Chondrocyte (in vitro differentiated cells): Measurements from ENCODE around the gene SEMA4D. TPM values are rescaled to one million over a fixed set of nuclear protein-coding genes. Genes with fewer than 3 reads are reported as not detected.

ENCODE experiments used
- DNase-seq: peaks from one replicate; pipeline ENCODE4 v3.0.0; 2021; ENCODE audit warnings: mixed read lengths, low spot score
- H3K27ac Mint-ChIP-seq: one replicate; pipeline ENCODE4 v1.8.0; 2021; ENCODE audit warnings: mild to moderate bottlenecking, moderate library complexity, mixed read lengths; ENCODE audit not compliant: unreplicated experiment
- H3K27me3 Mint-ChIP-seq: 2 replicates; pipeline ENCODE4 v1.8.0; 2021; ENCODE audit warnings: low read depth, mixed read lengths
- H3K36me3 Mint-ChIP-seq: 2 replicates; pipeline ENCODE4 v1.8.0; 2021; ENCODE audit warnings: low read depth, mixed read lengths
- H3K4me1 Mint-ChIP-seq: 2 replicates; pipeline ENCODE4 v1.8.0; 2021; ENCODE audit warnings: low read depth, mild to moderate bottlenecking, mixed read lengths
- H3K4me3 Mint-ChIP-seq: one replicate; pipeline ENCODE4 v1.8.0; 2021; ENCODE audit warnings: mild to moderate bottlenecking, moderate library complexity, mixed read lengths; ENCODE audit not compliant: unreplicated experiment
- H3K9me3 Mint-ChIP-seq: 2 replicates; pipeline ENCODE4 v1.8.0; 2021; ENCODE audit warnings: low read depth, mixed read lengths
- CTCF ChIP-seq: fragments of 200-600 bp; sonication (generic); IDR thresholded peaks from 2 replicates; pipeline ENCODE4 v1.5.0; 2021; ENCODE audit warnings: antibody characterized with exemption, mild to moderate bottlenecking, moderate library complexity
- total RNA-seq: library from RNA; stranded (reverse); gene quantifications from 3 replicates; pipeline ENCODE4 v1.2.1, GENCODE V29; 2021

The SEMA4D gene
- total RNA-seq, 1 donor from 2014 or later, result 3.8 TPM

GRCh38 chr9:89497257-89497963, 503 bp downstream of the SEMA4D start:
- Mint-ChIP-seq H3K27me3 (peaks cover 10% of the 10 kb centered on the region), H3K4me1 (peaks cover 9% of the 10 kb centered on the region), H3K36me3 (no peaks in the 10 kb centered on the region), H3K27ac (no peak overlapping the region), H3K9me3 (no peaks in the 10 kb centered on the region), H3K4me3 (peak overlapping the region; percentile 54)
- DNase-seq, result peak; percentile 83
- no peak for TF ChIP-seq CTCF

- peaks cover 9% of the 10 kb centered on the region for H3K4me1 Mint-ChIP-seq
- peaks cover 3% of the 10 kb centered on the region for H3K36me3 Mint-ChIP-seq
- H3K9me3 Mint-ChIP-seq, result no peaks in the 10 kb centered on the region
- no peak for TF ChIP-seq CTCF
- no peak for DNase-seq
- H3K27me3 Mint-ChIP-seq, result peaks cover 9% of the 10 kb centered on the region
- H3K4me3 Mint-ChIP-seq, result peak overlapping the region; percentile 54
- H3K27ac Mint-ChIP-seq, result no peak overlapping the region
Observed at GRCh38 chr9:89496645-89497256, 1.2 kb downstream of the SEMA4D start.

GRCh38 chr9:89495824-89496560, 1.9 kb downstream of the SEMA4D start:
- Mint-ChIP-seq H3K27me3 (peaks cover 5% of the 10 kb centered on the region), H3K9me3 (no peaks in the 10 kb centered on the region), H3K36me3 (peaks cover 3% of the 10 kb centered on the region), H3K27ac (no peak overlapping the region), H3K4me1 (peaks cover 9% of the 10 kb centered on the region), H3K4me3 (no peak overlapping the region)
- TF ChIP-seq CTCF, result no peak
- no peak for DNase-seq

- Mint-ChIP-seq H3K36me3 (peaks cover 3% of the 10 kb centered on the region), H3K27ac (no peak overlapping the region), H3K9me3 (no peaks in the 10 kb centered on the region), H3K27me3 (peaks cover 3% of the 10 kb centered on the region), H3K4me1 (peaks cover 9% of the 10 kb centered on the region), H3K4me3 (no peak overlapping the region)
- no peak for DNase-seq
- no peak for TF ChIP-seq CTCF
Observed at GRCh38 chr9:89494199-89494598, 3.7 kb downstream of the SEMA4D start.

GRCh38 chr9:89493671-89494070, 4.2 kb downstream of the SEMA4D start:
- DNase-seq, result no peak
- no peak overlapping the region for H3K4me3 Mint-ChIP-seq
- H3K36me3 Mint-ChIP-seq, result peaks cover 3% of the 10 kb centered on the region
- no peaks in the 10 kb centered on the region for H3K9me3 Mint-ChIP-seq
- no peak for TF ChIP-seq CTCF
- H3K27ac Mint-ChIP-seq, result no peak overlapping the region
- peaks cover 3% of the 10 kb centered on the region for H3K27me3 Mint-ChIP-seq
- H3K4me1 Mint-ChIP-seq, result peaks cover 9% of the 10 kb centered on the region
